Stimulated activated CD8-positive, alpha-beta memory T cell treated with anti-CD3 and anti-CD28 coated beads, Interleukin-4, amount 100 ng/mL, for 48 hours (primary cell): ENCODE results near the gene QSOX1.

Experiments
- DNase-seq: peaks from one replicate; pipeline ENCODE4 v3.0.0-alpha.2; 2020

QSOX1 gene

GRCh38 chr1:180152588-180152987 is 2.1 kb upstream of the QSOX1 start:
- DNase-seq = no peak

GRCh38 chr1:180153032-180153431 is 1.6 kb upstream of the QSOX1 start:
- no peak for DNase-seq

- DNase-seq = peak; percentile 36
These were observed 705 bp upstream of the QSOX1 start for GRCh38 chr1:180154003-180154324.

- DNase-seq = peak; percentile 45
These were observed 563 bp downstream of the QSOX1 start for GRCh38 chr1:180155182-180155682.

- no peak for DNase-seq
These were observed 1.5 kb downstream of the QSOX1 start for GRCh38 chr1:180156201-180156600.

- no peak for DNase-seq
These were observed 2.0 kb downstream of the QSOX1 start for GRCh38 chr1:180156631-180157091.

GRCh38 chr1:180157108-180157507 is 2.4 kb downstream of the QSOX1 start:
- DNase-seq = no peak

GRCh38 chr1:180157576-180158057 is 2.9 kb downstream of the QSOX1 start:
- no peak for DNase-seq

- no peak for DNase-seq
These were observed 3.8 kb downstream of the QSOX1 start for GRCh38 chr1:180158149-180159147.

- DNase-seq = no peak
These were observed 5.7 kb downstream of the QSOX1 start for GRCh38 chr1:180160357-180160756.

GRCh38 chr1:180163041-180163440 is 8.4 kb downstream of the QSOX1 start:
- DNase-seq = no peak

- DNase-seq = no peak
These were observed 10.4 kb downstream of the QSOX1 start for GRCh38 chr1:180165096-180165495.

- no peak for DNase-seq
These were observed 11.1 kb downstream of the QSOX1 start for GRCh38 chr1:180165509-180166435.

GRCh38 chr1:180166436-180166800 is 11.7 kb downstream of the QSOX1 start:
- no peak for DNase-seq

- DNase-seq = no peak
These were observed 12.5 kb downstream of the QSOX1 start for GRCh38 chr1:180167021-180167701.

GRCh38 chr1:180167721-180168467 is 13.2 kb downstream of the QSOX1 start:
- DNase-seq = no peak

- DNase-seq = peak; percentile 55
These were observed 14.3 kb downstream of the QSOX1 start for GRCh38 chr1:180168786-180169639.

- no peak for DNase-seq
These were observed 15.0 kb downstream of the QSOX1 start for GRCh38 chr1:180169640-180170195.

GRCh38 chr1:180170546-180171151 is 16.0 kb downstream of the QSOX1 start:
- DNase-seq = no peak

GRCh38 chr1:180171691-180172090 is 17.0 kb downstream of the QSOX1 start:
- DNase-seq = no peak
